ENCODE measurements around the gene NUDT3.
"Not testable (repeated sequence)": the region's sequence is repeated elsewhere in the genome, so short reads cannot be mapped to it uniquely, and the experiment has no call there.

The NUDT3 gene

GRCh38 chr6:34338377-34338776, 54.1 kb downstream of the NUDT3 start:
- Histone ChIP-seq H3K9ac (ENCODE audit: insufficient read length, low read depth) (no peak overlapping the region), H3K36me3 (ENCODE audit: insufficient read depth, insufficient read length, low read length) (peaks cover 18% of the 10 kb centered on the region), H3K4me1 (ENCODE audit: insufficient read depth, insufficient read length) (no peaks in the 10 kb centered on the region), H3K27me3 (ENCODE audit: insufficient read depth, insufficient read length) (no peaks in the 10 kb centered on the region), H3K4me3 (ENCODE audit: insufficient read length, low read depth) (no peak overlapping the region), H3K9me3 (ENCODE audit: insufficient read depth, low read length) (no peaks in the 10 kb centered on the region)
- TF ChIP-seq ZNF274 (IDR thresholded peaks at IDR 0.05; ENCODE audit: low read depth, low read length) (no peak), SUZ12 (IDR thresholded peaks at IDR 0.05; ENCODE audit: extremely low read depth, insufficient read depth, insufficient read length) (no peak), YY1 (IDR thresholded peaks at IDR 0.05; ENCODE audit: insufficient read depth, insufficient read length) (no peak)
- no peak for DNase-seq (ENCODE audit: low read depth, low spot score)

- no peaks in the 10 kb centered on the region for H3K4me1 ChIP-seq (ENCODE audit: insufficient read depth, insufficient read length)
- TF ChIP-seq SUZ12 (IDR thresholded peaks at IDR 0.05; ENCODE audit: extremely low read depth, insufficient read depth, insufficient read length) (no peak), ZNF274 (IDR thresholded peaks at IDR 0.05; ENCODE audit: low read depth, low read length) (no peak), YY1 (IDR thresholded peaks at IDR 0.05; ENCODE audit: insufficient read depth, insufficient read length) (no peak)
- H3K27me3 ChIP-seq (ENCODE audit: insufficient read depth, insufficient read length), result no peaks in the 10 kb centered on the region
Observed at GRCh38 chr6:34334796-34335416, 57.6 kb downstream of the NUDT3 start.

GRCh38 chr6:34333858-34334257, 58.6 kb downstream of the NUDT3 start:
- TF ChIP-seq SUZ12 (IDR thresholded peaks at IDR 0.05; ENCODE audit: extremely low read depth, insufficient read depth, insufficient read length) (no peak), ZNF274 (IDR thresholded peaks at IDR 0.05; ENCODE audit: low read depth, low read length) (no peak), YY1 (IDR thresholded peaks at IDR 0.05; ENCODE audit: insufficient read depth, insufficient read length) (no peak)
- no peaks in the 10 kb centered on the region for H3K4me1 ChIP-seq (ENCODE audit: insufficient read depth, insufficient read length)
- H3K9me3 ChIP-seq (ENCODE audit: insufficient read depth, low read length), result no peaks in the 10 kb centered on the region
- H3K27me3 ChIP-seq (ENCODE audit: insufficient read depth, insufficient read length), result no peaks in the 10 kb centered on the region
- DNase-seq (ENCODE audit: low read depth, low spot score), result no peak
- H3K36me3 ChIP-seq (ENCODE audit: insufficient read depth, insufficient read length, low read length), result peaks cover 3% of the 10 kb centered on the region
- H3K9ac ChIP-seq (ENCODE audit: insufficient read length, low read depth), result no peak overlapping the region
- H3K4me3 ChIP-seq (ENCODE audit: insufficient read length, low read depth), result no peak overlapping the region

More at GRCh38 chr6:34334796-34335416, 57.6 kb downstream of the NUDT3 start:
- no peak overlapping the region for H3K9ac ChIP-seq (ENCODE audit: insufficient read length, low read depth)
- H3K4me3 ChIP-seq (ENCODE audit: insufficient read length, low read depth), result no peak overlapping the region
- DNase-seq (ENCODE audit: low read depth, low spot score), result no peak
- no peaks in the 10 kb centered on the region for H3K9me3 ChIP-seq (ENCODE audit: insufficient read depth, low read length)
- H3K36me3 ChIP-seq (ENCODE audit: insufficient read depth, insufficient read length, low read length), result peaks cover 7% of the 10 kb centered on the region

GRCh38 chr6:34332251-34333198, 59.9 kb downstream of the NUDT3 start:
- no peak for TF ChIP-seq SUZ12 (IDR thresholded peaks at IDR 0.05; ENCODE audit: extremely low read depth, insufficient read depth, insufficient read length)
- TF ChIP-seq YY1 (IDR thresholded peaks at IDR 0.05; ENCODE audit: insufficient read depth, insufficient read length), result no peak
- no peak for TF ChIP-seq ZNF274 (IDR thresholded peaks at IDR 0.05; ENCODE audit: low read depth, low read length)
- DNase-seq (ENCODE audit: low read depth, low spot score), result no peak
- Histone ChIP-seq H3K36me3 (ENCODE audit: insufficient read depth, insufficient read length, low read length) (peaks cover 3% of the 10 kb centered on the region), H3K4me1 (ENCODE audit: insufficient read depth, insufficient read length) (no peaks in the 10 kb centered on the region), H3K27me3 (ENCODE audit: insufficient read depth, insufficient read length) (no peaks in the 10 kb centered on the region), H3K4me3 (ENCODE audit: insufficient read length, low read depth) (no peak overlapping the region), H3K9ac (ENCODE audit: insufficient read length, low read depth) (no peak overlapping the region), H3K9me3 (ENCODE audit: insufficient read depth, low read length) (no peaks in the 10 kb centered on the region)

- Histone ChIP-seq H3K9me3 (ENCODE audit: insufficient read depth, low read length) (no peaks in the 10 kb centered on the region), H3K36me3 (ENCODE audit: insufficient read depth, insufficient read length, low read length) (peaks cover 3% of the 10 kb centered on the region), H3K9ac (ENCODE audit: insufficient read length, low read depth) (no peak overlapping the region), H3K4me3 (ENCODE audit: insufficient read length, low read depth) (no peak overlapping the region), H3K27me3 (ENCODE audit: insufficient read depth, insufficient read length) (no peaks in the 10 kb centered on the region), H3K4me1 (ENCODE audit: insufficient read depth, insufficient read length) (no peaks in the 10 kb centered on the region)
- DNase-seq (ENCODE audit: low read depth, low spot score), result no peak
- TF ChIP-seq YY1 (IDR thresholded peaks at IDR 0.05; ENCODE audit: insufficient read depth, insufficient read length) (no peak), ZNF274 (IDR thresholded peaks at IDR 0.05; ENCODE audit: low read depth, low read length) (no peak), SUZ12 (IDR thresholded peaks at IDR 0.05; ENCODE audit: extremely low read depth, insufficient read depth, insufficient read length) (no peak)
Observed at GRCh38 chr6:34331371-34332050, 61.0 kb downstream of the NUDT3 start.

GRCh38 chr6:34329814-34330213, 62.7 kb downstream of the NUDT3 start:
- H3K27me3 ChIP-seq (ENCODE audit: insufficient read depth, insufficient read length); H3K9ac ChIP-seq (ENCODE audit: insufficient read length, low read depth); DNase-seq (ENCODE audit: low read depth, low spot score); H3K36me3 ChIP-seq (ENCODE audit: insufficient read depth, insufficient read length, low read length); H3K9me3 ChIP-seq (ENCODE audit: insufficient read depth, low read length); H3K4me1 ChIP-seq (ENCODE audit: insufficient read depth, insufficient read length); H3K4me3 ChIP-seq (ENCODE audit: insufficient read length, low read depth): not testable (repeated sequence)

- H3K27me3 ChIP-seq (ENCODE audit: insufficient read depth, insufficient read length), result no peaks in the 10 kb centered on the region
- DNase-seq (ENCODE audit: low read depth, low spot score), result no peak
- H3K9ac ChIP-seq (ENCODE audit: insufficient read length, low read depth), result no peak overlapping the region
- H3K4me1 ChIP-seq (ENCODE audit: insufficient read depth, insufficient read length), result no peaks in the 10 kb centered on the region
- TF ChIP-seq YY1 (IDR thresholded peaks at IDR 0.05; ENCODE audit: insufficient read depth, insufficient read length) (no peak), SUZ12 (IDR thresholded peaks at IDR 0.05; ENCODE audit: extremely low read depth, insufficient read depth, insufficient read length) (no peak), ZNF274 (IDR thresholded peaks at IDR 0.05; ENCODE audit: low read depth, low read length) (no peak)
- H3K36me3 ChIP-seq (ENCODE audit: insufficient read depth, insufficient read length, low read length), result peaks cover 3% of the 10 kb centered on the region
- H3K9me3 ChIP-seq (ENCODE audit: insufficient read depth, low read length), result no peaks in the 10 kb centered on the region
- no peak overlapping the region for H3K4me3 ChIP-seq (ENCODE audit: insufficient read length, low read depth)
Observed at GRCh38 chr6:34328969-34329368, 63.5 kb downstream of the NUDT3 start.

- not testable (repeated sequence) for DNase-seq (ENCODE audit: low read depth, low spot score); H3K4me1 ChIP-seq (ENCODE audit: insufficient read depth, insufficient read length); H3K36me3 ChIP-seq (ENCODE audit: insufficient read depth, insufficient read length, low read length); H3K9me3 ChIP-seq (ENCODE audit: insufficient read depth, low read length); H3K27me3 ChIP-seq (ENCODE audit: insufficient read depth, insufficient read length); H3K4me3 ChIP-seq (ENCODE audit: insufficient read length, low read depth); H3K9ac ChIP-seq (ENCODE audit: insufficient read length, low read depth)
Observed at GRCh38 chr6:34327313-34328205, 64.9 kb downstream of the NUDT3 start.
